ENCODE measurements around the gene FAM89A. TPM values are rescaled to one million over a fixed set of nuclear protein-coding genes. Genes with fewer than 3 reads are reported as not detected.

Gene FAM89A
- total and polyA plus RNA-seq, 2 experiments from 2014 or later, result 13.0 to 24.7 TPM

DNA sequence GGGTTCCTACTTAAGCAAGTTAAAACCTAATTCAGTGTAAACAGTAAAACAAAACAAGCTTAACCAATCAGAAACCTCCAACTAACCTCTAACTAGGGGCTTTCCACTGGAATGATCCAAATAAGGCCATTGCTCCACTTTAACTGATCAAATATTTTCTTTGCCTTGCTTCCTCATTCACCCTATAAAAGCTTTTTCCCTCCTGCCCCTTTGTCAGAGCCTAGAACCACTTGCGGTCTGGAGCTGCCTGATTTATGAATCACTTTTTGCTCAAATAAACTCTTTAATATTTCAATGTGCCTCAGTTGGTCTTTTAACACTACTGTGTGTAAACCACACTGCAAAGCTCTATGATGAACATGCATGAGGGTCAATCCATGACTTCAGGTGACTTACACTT lies 4.5 kb upstream of the FAM89A start:
- no peak for TF ChIP-seq CTCF (IDR thresholded peaks at IDR 0.05; ENCODE audit: low read depth, low read length)
- no peak overlapping the region for H3K4me3 ChIP-seq
- no peak overlapping the region for H3K27ac ChIP-seq
- no peaks in the 10 kb centered on the region for H3K36me3 ChIP-seq
- peaks cover 5% of the 10 kb centered on the region for H3K27me3 ChIP-seq
- no peak for DNase-seq (ENCODE audit: low read depth in 1 of 2, low spot score in 1 of 2)
- H3K9me3 ChIP-seq (ENCODE audit: low read depth), result no peaks in the 10 kb centered on the region
- no peaks in the 10 kb centered on the region for H3K4me1 ChIP-seq (ENCODE audit: low read depth)

DNA sequence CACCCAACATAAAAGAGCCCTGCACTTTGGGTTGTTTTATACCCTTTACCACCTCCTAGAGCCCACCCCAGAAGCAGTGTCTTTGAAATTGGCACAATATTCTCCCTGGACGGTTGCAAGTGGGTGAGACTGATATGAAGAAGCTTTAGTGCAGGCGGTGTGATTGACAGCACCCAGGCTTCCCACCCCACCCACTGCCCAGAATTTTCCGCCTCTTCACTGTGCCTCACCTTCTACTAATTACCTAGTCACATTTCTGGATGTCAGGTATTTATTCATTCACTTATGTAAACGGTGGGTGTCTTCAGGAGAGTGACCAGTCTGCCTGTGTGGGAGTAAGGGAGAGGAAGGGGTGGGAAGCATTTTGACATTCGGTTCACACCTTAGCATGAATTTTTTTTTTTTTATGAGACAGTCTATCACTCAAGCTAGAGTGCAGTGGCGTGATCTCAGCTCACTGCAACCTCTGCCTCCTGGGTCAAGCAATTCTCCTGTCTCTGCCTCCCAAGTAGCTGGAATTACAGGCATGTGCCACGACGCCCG lies 1.7 kb upstream of the FAM89A start:
- no peak for DNase-seq (ENCODE audit: low read depth in 1 of 2, low spot score in 1 of 2)
- Histone ChIP-seq H3K9me3 (ENCODE audit: low read depth) (no peaks in the 10 kb centered on the region), H3K4me3 (no peak overlapping the region), H3K36me3 (no peaks in the 10 kb centered on the region), H3K4me1 (ENCODE audit: low read depth) (peaks cover 14% of the 10 kb centered on the region), H3K27me3 (no peaks in the 10 kb centered on the region), H3K27ac (no peak overlapping the region)
- TF ChIP-seq CTCF (IDR thresholded peaks at IDR 0.05; ENCODE audit: low read depth, low read length), result no peak

GRCh38 chr1:231040800-231041718 lies 1.0 kb upstream of the FAM89A start:
- Histone ChIP-seq H3K27me3 (no peaks in the 10 kb centered on the region), H3K4me1 (ENCODE audit: low read depth) (peaks cover 14% of the 10 kb centered on the region), H3K4me3 (peak overlapping the region; percentile 98), H3K9me3 (ENCODE audit: low read depth) (no peaks in the 10 kb centered on the region), H3K27ac (no peak overlapping the region), H3K36me3 (no peaks in the 10 kb centered on the region)
- TF ChIP-seq CTCF (IDR thresholded peaks at IDR 0.05; ENCODE audit: low read depth, low read length), result no peak
- peak; percentile 24 to 34 for DNase-seq (ENCODE audit: low read depth in 1 of 2, low spot score in 1 of 2)

GRCh38 chr1:231039161-231040018 lies 664 bp downstream of the FAM89A start:
- no peak for TF ChIP-seq CTCF (IDR thresholded peaks at IDR 0.05; ENCODE audit: low read depth, low read length)
- peaks cover 14% of the 10 kb centered on the region for H3K4me1 ChIP-seq (ENCODE audit: low read depth)
- peak overlapping the region; percentile 98 for H3K4me3 ChIP-seq
- H3K27me3 ChIP-seq, result no peaks in the 10 kb centered on the region
- H3K9me3 ChIP-seq (ENCODE audit: low read depth), result no peaks in the 10 kb centered on the region
- DNase-seq (ENCODE audit: low read depth in 1 of 2, low spot score in 1 of 2), result peak; percentile 50 to 69
- H3K27ac ChIP-seq, result no peak overlapping the region
- no peaks in the 10 kb centered on the region for H3K36me3 ChIP-seq

All from cardiac muscle cell (in vitro differentiated cells and primary cell).